Activated CD8-positive, alpha-beta T cell treated with anti-CD3 and anti-CD28 coated beads, Interleukin-2, amount 10 ng/mL, durations not matched to agents 7 days and 5 days (primary cell): ENCODE data around the gene PPP1R10. TPM values are rescaled to one million over a fixed set of nuclear protein-coding genes. Genes with fewer than 3 reads are reported as not detected.
A peak's percentile ranks its signal among the peaks of the same experiment; 100 is the strongest.

Source experiments
- ATAC-seq: fragments of 150-1000 bp; cut with Tn5 transposase; one replicate; pipeline ENCODE4 v1.10.0; 2021; ENCODE audit warnings: moderate library complexity
- CTCF ChIA-PET: fragments of 350-600 bp; sonication (Branson Sonifier 250); formaldehyde crosslinking; loops from one replicate; lab custom pipeline; 2021; ENCODE audit warnings: antibody characterized with exemption; lab: Charles Lee
- POLR2A ChIA-PET: fragments of 350-600 bp; sonication (Branson Sonifier 250); formaldehyde crosslinking; loops from one replicate; lab custom pipeline; 2021; ENCODE audit warnings: antibody characterized with exemption; lab: Charles Lee
- DNase-seq: peaks from one replicate; pipeline ENCODE4 v3.0.0-alpha.2; 2020
- H3K27ac Mint-ChIP-seq: one replicate; pipeline ENCODE4 v1.8.0; 2021; ENCODE audit warnings: mild to moderate bottlenecking, mixed read lengths
- H3K27me3 Mint-ChIP-seq: one replicate; pipeline ENCODE4 v1.8.0; 2021; ENCODE audit warnings: low read depth, mixed read lengths
- H3K36me3 Mint-ChIP-seq: one replicate; pipeline ENCODE4 v1.8.0; 2021; ENCODE audit warnings: low read depth, mixed read lengths
- H3K4me1 Mint-ChIP-seq: one replicate; pipeline ENCODE4 v1.8.0; 2021; ENCODE audit warnings: low read depth, mixed read lengths
- H3K4me3 Mint-ChIP-seq: one replicate; pipeline ENCODE4 v1.8.0; 2021; ENCODE audit warnings: mild to moderate bottlenecking, mixed read lengths
- H3K9me3 Mint-ChIP-seq: one replicate; pipeline ENCODE4 v1.8.0; 2022; ENCODE audit warnings: mixed read lengths; ENCODE audit not compliant: insufficient read depth
- microRNA-seq: library from miRNA; unstranded; fragments of <30 nt; microRNA quantifications from one replicate; pipeline ENCODE4 v1.2.0, GENCODE V29; 2022
- total RNA-seq, 2 experiments: library from RNA; stranded (reverse); gene quantifications; one replicate each; pipeline ENCODE4 v1.2.3, GENCODE V29; 2021

Gene PPP1R10
- total RNA-seq, 2 experiments from 2014 or later: 92.8 to 99.7 TPM

- peaks cover 49% of the 10 kb centered on the region for H3K36me3 Mint-ChIP-seq
- peak within 1 kb of the TSS; percentile 96 for H3K27ac Mint-ChIP-seq
- H3K4me1 Mint-ChIP-seq: peaks cover 30% of the 10 kb centered on the region
- ChIA-PET CTCF (interaction anchor here (1.3 to 10.4 kb wide), 4 partner anchors 13 to 106 kb away, joined by 4 to 125 read pairs (median 40); no protein-coding TSS in a partner anchor), POLR2A (interaction anchor here (0.7 to 4.1 kb wide), 14 partner anchors 10 to 179 kb away, joined by 3 to 46 read pairs (median 6); partner anchors contain the start of genes ABCF1 and MRPS18B)
- no peaks in the 10 kb centered on the region for H3K9me3 Mint-ChIP-seq
- ATAC-seq (peak; percentile 90), DNase-seq (peak; percentile 99)
- H3K27me3 Mint-ChIP-seq: no peaks in the 10 kb centered on the region
- peak within 1 kb of the TSS; percentile 96 for H3K4me3 Mint-ChIP-seq
Measured at GRCh38 chr6:30556066-30556905, 60.8 kb downstream of the PPP1R10 start, which contains the start of gene GNL1. Gene GNL1, minus strand, starts transcription at chr6:30556489. Its CDS starts 286 bp downstream, at chr6:30556203.

GRCh38 chr6:30555816-30556065 lies 61.3 kb downstream of the PPP1R10 start:
- H3K4me1 Mint-ChIP-seq: peaks cover 30% of the 10 kb centered on the region
- H3K36me3 Mint-ChIP-seq: peaks cover 53% of the 10 kb centered on the region
- peak overlapping the region; percentile 96 for H3K4me3 Mint-ChIP-seq
- POLR2A ChIA-PET: interaction anchor here (0.6 to 4.1 kb wide), 10 partner anchors 10 to 73 kb away, joined by 3 to 46 read pairs (median 6); partner anchors contain the start of genes ABCF1 and MRPS18B
- H3K27me3 Mint-ChIP-seq: no peaks in the 10 kb centered on the region
- CTCF ChIA-PET: interaction anchor here (1.3 to 10.4 kb wide), 4 partner anchors 12 to 105 kb away, joined by 4 to 125 read pairs (median 40); no protein-coding TSS in a partner anchor
- peak overlapping the region; percentile 96 for H3K27ac Mint-ChIP-seq
- DNase-seq (no peak), ATAC-seq (no peak)
- no peaks in the 10 kb centered on the region for H3K9me3 Mint-ChIP-seq

- Mint-ChIP-seq H3K27ac (peak overlapping the region; percentile 96), H3K4me3 (peak overlapping the region; percentile 96), H3K9me3 (no peaks in the 10 kb centered on the region), H3K27me3 (no peaks in the 10 kb centered on the region), H3K4me1 (peaks cover 30% of the 10 kb centered on the region), H3K36me3 (peaks cover 57% of the 10 kb centered on the region)
- DNase-seq (peak; percentile 28), ATAC-seq (no peak)
- ChIA-PET CTCF (interaction anchor here (1.0 to 10.4 kb wide), 7 partner anchors 11 to 105 kb away, joined by 3 to 125 read pairs (median 7); partner anchors contain the start of gene ABCF1), POLR2A (interaction anchor here (0.6 to 4.1 kb wide), 11 partner anchors 10 to 73 kb away, joined by 3 to 46 read pairs (median 5); partner anchors contain the start of genes ABCF1 and MRPS18B)
Measured at GRCh38 chr6:30554962-30555815, 61.9 kb downstream of the PPP1R10 start.

- POLR2A ChIA-PET: interaction anchor here (0.7 to 3.9 kb wide), 6 partner anchors 9 to 61 kb away, joined by 3 to 18 read pairs (median 5); partner anchors contain the start of gene ABCF1
- H3K4me1 Mint-ChIP-seq: peaks cover 25% of the 10 kb centered on the region
- CTCF ChIA-PET: interaction anchor here (1.0 to 10.4 kb wide), 6 partner anchors 11 to 101 kb away, joined by 3 to 125 read pairs (median 11); partner anchors contain the start of gene ABCF1
- H3K27me3 Mint-ChIP-seq: no peaks in the 10 kb centered on the region
- H3K9me3 Mint-ChIP-seq: no peaks in the 10 kb centered on the region
- H3K4me3 Mint-ChIP-seq: peak overlapping the region; percentile 96
- peaks cover 57% of the 10 kb centered on the region for H3K36me3 Mint-ChIP-seq
- peak overlapping the region; percentile 48 for H3K27ac Mint-ChIP-seq
- ATAC-seq (no peak), DNase-seq (no peak)
Measured at GRCh38 chr6:30554404-30554803, 62.6 kb downstream of the PPP1R10 start.

Small RNA genes lying within 50 kb of the gene (microRNA-seq; reads per million reads assigned to microRNA genes)
- 113 reads per million, percentile 62 among the genes with 10 or more reads in this experiment for gene MIR877

Other genes with a start within 250 kb of the PPP1R10 start
- 100 to 1,000 TPM; 523 to 536 TPM for gene HLA-E, start 127.7 kb downstream of the PPP1R10 start, total RNA-seq
- 10 to 100 TPM; 63.7 to 69.9 TPM for gene GNL1, start 60.8 kb downstream of the PPP1R10 start, total RNA-seq
- 10 to 100 TPM; 19.7 to 21.1 TPM for gene PRR3, start 59.9 kb downstream of the PPP1R10 start, total RNA-seq
- gene ABCF1, start 45.8 kb downstream of the PPP1R10 start, total RNA-seq: 10 to 100 TPM; 72.2 to 79.6 TPM
- gene MRPS18B, start 597 bp upstream of the PPP1R10 start, total RNA-seq: 10 to 100 TPM; 43.2 to 43.6 TPM
- gene ATAT1, start 9.6 kb upstream of the PPP1R10 start, total RNA-seq: 10 to 100 TPM in 1 of 2 experiments, 1 to 10 TPM in 1; 10.0 to 10.5 TPM
- gene C6orf136, start 29.9 kb upstream of the PPP1R10 start, total RNA-seq: 10 to 100 TPM; 31.6 to 40.1 TPM
- gene DHX16, start 55.8 kb upstream of the PPP1R10 start, total RNA-seq: 10 to 100 TPM; 38.5 to 41.0 TPM
- 100 to 1,000 TPM; 286 to 304 TPM for gene PPP1R18, start 69.4 kb upstream of the PPP1R10 start, total RNA-seq
- 10 to 100 TPM; 41.7 to 44.6 TPM for gene NRM, start 73.7 kb upstream of the PPP1R10 start, total RNA-seq
- gene MDC1, start 100.0 kb upstream of the PPP1R10 start, total RNA-seq: 10 to 100 TPM; 48.5 to 52.4 TPM
- 1,000 to 10,000 TPM; 1,638 to 1,703 TPM for gene TUBB, start 103.1 kb upstream of the PPP1R10 start, total RNA-seq
- gene FLOT1, start 125.4 kb upstream of the PPP1R10 start, total RNA-seq: 100 to 1,000 TPM; 314 to 317 TPM
- gene IER3, start 127.3 kb upstream of the PPP1R10 start, total RNA-seq: 10 to 100 TPM; 76.6 to 82.9 TPM